HepG2 (cell line): ENCODE results near the gene RAP2A. TPM values are rescaled to one million over a fixed set of nuclear protein-coding genes. Genes with fewer than 3 reads are reported as not detected.

Experiments
- ATAD3A ChIP-seq: sonication (generic); formaldehyde crosslinking; IDR thresholded peaks from 2 replicates; pipeline ENCODE4 v1.4.0; 2020; ENCODE audit warnings: missing genetic modification reagents
- CEBPB ChIP-seq: IDR thresholded peaks from 2 replicates; pipeline ENCODE4 v1.6.1; 2011; ENCODE audit warnings: low read depth, low read length, improper control_type of control experiment, borderline replicate concordance
- CSRNP2 ChIP-seq: sonication (generic); formaldehyde crosslinking; conservative IDR thresholded peaks from 2 replicates; pipeline ENCODE4 v1.8.0; 2022; ENCODE audit warnings: low read depth, missing genetic modification reagents
- FOXO1 ChIP-seq: sonication (generic); formaldehyde crosslinking; IDR thresholded peaks from 2 replicates; pipeline ENCODE4 v1.4.0; 2020; ENCODE audit warnings: missing genetic modification reagents
- MYPOP ChIP-seq: sonication (generic); formaldehyde crosslinking; IDR thresholded peaks from 2 replicates; pipeline ENCODE4 v1.8.1; 2023; ENCODE audit warnings: mild to moderate bottlenecking, moderate library complexity, missing genetic modification reagents
- NFRKB ChIP-seq: fragments of 450-650 bp; IDR thresholded peaks from 2 replicates; pipeline ENCODE4 v1.6.1; 2017
- SNAPC4 ChIP-seq: sonication (generic); formaldehyde crosslinking; IDR thresholded peaks from 2 replicates; pipeline ENCODE4 v1.4.0; 2020; ENCODE audit warnings: mild to moderate bottlenecking, missing genetic modification reagents
- TBX3 ChIP-seq: fragments of 450-650 bp; IDR thresholded peaks from 2 replicates; pipeline ENCODE4 v1.6.1; 2017; ENCODE audit warnings: antibody characterized with exemption, mild to moderate bottlenecking, inconsistent platforms, borderline replicate concordance
- TIGD3 ChIP-seq: sonication (generic); formaldehyde crosslinking; IDR thresholded peaks from 2 replicates; pipeline ENCODE4 v1.5.1; 2020; ENCODE audit warnings: mild to moderate bottlenecking, missing genetic modification reagents, borderline replicate concordance
- TMF1 ChIP-seq: sonication (generic); formaldehyde crosslinking; IDR thresholded peaks from 2 replicates; pipeline ENCODE4 v1.8.1; 2022; ENCODE audit warnings: low read depth, missing genetic modification reagents
- ZBTB20 ChIP-seq: sonication (generic); formaldehyde crosslinking; IDR thresholded peaks from 2 replicates; pipeline ENCODE4 v1.8.1; 2023; ENCODE audit warnings: missing genetic modification reagents, low read depth, mild to moderate bottlenecking, borderline replicate concordance
- ZKSCAN1 ChIP-seq: fragments of 150-350 bp; IDR thresholded peaks from 2 replicates; pipeline ENCODE4 v1.6.1; 2014; ENCODE audit warnings: low read length
- ZNF354B ChIP-seq: sonication (generic); formaldehyde crosslinking; IDR thresholded peaks from 2 replicates; pipeline ENCODE4 v1.8.0; 2022; ENCODE audit warnings: mild to moderate bottlenecking, missing genetic modification reagents
- ZNF512B ChIP-seq: sonication (generic); formaldehyde crosslinking; IDR thresholded peaks from 2 replicates; pipeline ENCODE4 v1.5.1; 2020; ENCODE audit warnings: missing genetic modification reagents, mild to moderate bottlenecking, borderline replicate concordance
- ZNF558 ChIP-seq: sonication (generic); formaldehyde crosslinking; IDR thresholded peaks from 2 replicates; pipeline ENCODE4 v1.9.0; 2022; ENCODE audit warnings: mild to moderate bottlenecking, missing genetic modification reagents, borderline replicate concordance
- ZNF747 ChIP-seq: sonication (generic); formaldehyde crosslinking; IDR thresholded peaks from 2 replicates; pipeline ENCODE4 v1.8.1; 2023; ENCODE audit warnings: missing genetic modification reagents, mild to moderate bottlenecking, borderline replicate concordance
- ZNF792 ChIP-seq: IDR thresholded peaks from 2 replicates; pipeline ENCODE4 v1.6.1; 2016
- polyA plus RNA-seq, 8 experiments: library from polyadenylated mRNA; depleted of rRNA in 3 of 8; stranded (reverse) in 7 of 8; unstranded in 1 of 8; fragments of >200 nt; fragmentation: Illumina TruSeq in 4 of 8; extraction: Trizol in 4 of 8; gene quantifications; 2 replicates each; pipeline versions ENCODE4 v1.2.1 to v1.2.3, GENCODE V29; 2011 to 2016; ENCODE audit warnings: low read depth in 4 of 8, missing spikeins in 1 of 8, mixed read lengths in 1 of 8; ENCODE audit not compliant: insufficient read depth in 1 of 8
- total RNA-seq, 5 experiments: library from RNA; depleted of rRNA; stranded (reverse); fragments of >200 nt; fragmentation: Illumina TruSeq; extraction: Trizol; gene quantifications; 2 replicates each; pipeline ENCODE4 v1.2.3, GENCODE V29; 2016; ENCODE audit warnings: low read depth in 1 of 5

RAP2A gene
- total and polyA plus RNA-seq, 2 of the 13 experiments (the other 11 are each of a cell fraction or from before 2014, with no cell fraction given) = 9.9 to 23.1 TPM

- TF ChIP-seq CEBPB (no peak), CSRNP2 (no peak), ZBTB20 (no peak), TBX3 (no peak), ATAD3A (no peak), ZNF747 (CRISPR knock-in tag) (peak; percentile 81; the same call in 1 of the 2 replicates), ZNF792 (peak; percentile 42; the same call in 1 of the 2 replicates), SNAPC4 (CRISPR knock-in tag) (no peak), NFRKB (no peak), TIGD3 (CRISPR knock-in tag) (no peak), ZKSCAN1 (no peak), TMF1 (no peak), MYPOP (CRISPR knock-in tag) (peak; percentile 75; the same call in 1 of the 2 replicates), FOXO1 (no peak; the same call in 1 of the 2 replicates), ZNF354B (CRISPR knock-in tag) (no peak; the same call in 1 of the 2 replicates), ZNF558 (CRISPR knock-in tag) (no peak), ZNF512B (CRISPR knock-in tag) (no peak)
Measured at GRCh38 chr13:97432917-97433726, 847 bp upstream of the RAP2A start (continued).
